HG03575 (cell line): ENCODE measurements around the gene SMCP.

Experiments
- ATAC-seq: cut with Tn5 transposase; IDR thresholded peaks from one replicate; pipeline ENCODE4 v1.9.1; 2021; ENCODE audit not compliant: unreplicated experiment, insufficient number of reproducible peaks, low FRiP score; ENCODE audit errors: extremely low read depth

Gene SMCP

GRCh38 chr1:152878042-152878441 is at the start of gene SMCP:
TSS of gene SMCP (plus strand) at chr1:152878322. CDS start at chr1:152884423, 6,101 bp downstream.
- ATAC-seq = no peak

- ATAC-seq = no peak
These were observed 41.3 kb upstream of the SMCP start for GRCh38 chr1:152836870-152837269.

GRCh38 chr1:152842556-152842955 is 35.6 kb upstream of the SMCP start, which contains the start of gene LCE6A:
TSS of gene LCE6A (plus strand) at chr1:152842856. CDS start at chr1:152843521, 665 bp downstream.
- ATAC-seq = no peak

GRCh38 chr1:152855661-152856060 is 22.5 kb upstream of the SMCP start:
- ATAC-seq = no peak

- no peak for ATAC-seq
These were observed 20.1 kb upstream of the SMCP start for GRCh38 chr1:152858062-152858461.

- ATAC-seq = no peak
These were observed 18.4 kb upstream of the SMCP start, which contains the start of gene LCE7A for GRCh38 chr1:152859696-152860095. TSS of gene LCE7A (plus strand) at chr1:152859996. CDS start at chr1:152860698, 702 bp downstream.

- ATAC-seq = no peak
These were observed 18.0 kb upstream of the SMCP start for GRCh38 chr1:152860129-152860528.

- no peak for ATAC-seq
These were observed 16.7 kb upstream of the SMCP start for GRCh38 chr1:152861374-152861773.

GRCh38 chr1:152864443-152864842 is 13.7 kb upstream of the SMCP start:
- no peak for ATAC-seq

GRCh38 chr1:152866321-152866720 is 11.8 kb upstream of the SMCP start:
- ATAC-seq = no peak

GRCh38 chr1:152869808-152870419 is 8.2 kb upstream of the SMCP start:
- no peak for ATAC-seq

- no peak for ATAC-seq
These were observed 7.0 kb upstream of the SMCP start for GRCh38 chr1:152870831-152871730.

GRCh38 chr1:152871731-152872126 is 6.4 kb upstream of the SMCP start:
- ATAC-seq = no peak

- no peak for ATAC-seq
These were observed 4.6 kb upstream of the SMCP start for GRCh38 chr1:152873495-152873894.

- no peak for ATAC-seq
These were observed 1.3 kb upstream of the SMCP start for GRCh38 chr1:152876827-152877226.

- ATAC-seq = no peak
These were observed 1.6 kb downstream of the SMCP start for GRCh38 chr1:152879559-152880198.

- no peak for ATAC-seq
These were observed 2.2 kb downstream of the SMCP start for GRCh38 chr1:152880316-152880715.

GRCh38 chr1:152880907-152881306 is 2.8 kb downstream of the SMCP start:
- no peak for ATAC-seq

GRCh38 chr1:152884085-152884484 is 6.0 kb downstream of the SMCP start:
- ATAC-seq = no peak

GRCh38 chr1:152884506-152884905 is 6.4 kb downstream of the SMCP start:
- ATAC-seq = no peak
